B cell (primary cell): ENCODE results near the gene MRPL33. TPM values are rescaled to one million over a fixed set of nuclear protein-coding genes. Genes with fewer than 3 reads are reported as not detected.

Source experiments
- ATAC-seq: fragments of 200-7000 bp; cut with Tn5 transposase; one replicate; pipeline ENCODE4 v1.10.0; 2021; ENCODE audit warnings: low read depth, mild to moderate bottlenecking, moderate number of reproducible peaks, moderate library complexity
- CTCF ChIA-PET: fragments of 350-600 bp; sonication (Branson Sonifier 250); formaldehyde crosslinking; loops from one replicate; lab custom pipeline; 2021; ENCODE audit warnings: antibody characterized with exemption, inconsistent platforms; lab: Charles Lee
- POLR2A ChIA-PET: fragments of 350-600 bp; sonication (Branson Sonifier 250); formaldehyde crosslinking; loops from one replicate; lab custom pipeline; 2021; ENCODE audit warnings: antibody characterized with exemption; lab: Charles Lee
- DNase-seq: peaks from one replicate; pipeline ENCODE4 v3.0.0; 2013
- H2AFZ ChIP-seq: 2 replicates; pipeline ENCODE4 v1.6.1; 2012; ENCODE audit warnings: mild to moderate bottlenecking, low read depth, low read length; ENCODE audit not compliant: insufficient read depth, poor library complexity, severe bottlenecking
- H3K27ac ChIP-seq, 2 donors: 1 replicate in 1 of 2; 2 replicates in 1 of 2; pipeline ENCODE4 v1.5.1; 2012 to 2013; ENCODE audit warnings: low read length in 2 of 2, mild to moderate bottlenecking in 2 of 2, moderate library complexity in 1 of 2
- H3K27me3 ChIP-seq, 4 experiments: fragments of 200-600 bp in 1 of 4; sonication (generic) in 1 of 4; replicated peaks in 1 of 4; 1 replicate in 2 of 4; 2 replicates in 2 of 4; pipeline versions ENCODE4 v1.6.1 to v1.7.0; 2013 to 2016; ENCODE audit warnings: low read length in 3 of 4, mild to moderate bottlenecking in 2 of 4, mixed read lengths in 1 of 4, moderate library complexity in 1 of 4; ENCODE audit not compliant: insufficient read depth in 4 of 4, control insufficient read depth in 3 of 4; ENCODE audit errors: control extremely low read depth in 1 of 4
- H3K36me3 ChIP-seq, 2 experiments: replicated peaks in 1 of 2; 1 replicate in 1 of 2; 2 replicates in 1 of 2; pipeline versions ENCODE4 v1.6.1 to v1.7.1; 2013; ENCODE audit warnings: low read length in 1 of 2; ENCODE audit not compliant: insufficient read depth in 2 of 2, control insufficient read depth in 1 of 2; ENCODE audit errors: control extremely low read depth in 1 of 2, extremely low read depth in 1 of 2
- H3K4me1 ChIP-seq, 2 donors: fragments of 200-600 bp in 1 of 2; sonication (generic) in 1 of 2; 1 replicate in 1 of 2; 2 replicates in 1 of 2; pipeline versions ENCODE4 v1.5.1 to v1.6.1; 2013 to 2017; ENCODE audit warnings: low read length in 2 of 2; ENCODE audit not compliant: control insufficient read depth in 2 of 2, insufficient read depth in 2 of 2
- H3K4me2 ChIP-seq: replicated peaks from 2 replicates; pipeline ENCODE3; 2012; ENCODE audit warnings: mild to moderate bottlenecking, low read depth, low read length; ENCODE audit not compliant: poor library complexity, severe bottlenecking
- H3K4me3 ChIP-seq, 5 experiments: fragments of 200-600 bp in 1 of 5; sonication (generic) in 1 of 5; 1 replicate in 3 of 5; 2 replicates in 2 of 5; pipeline versions ENCODE4 v1.5.1 to v1.7.0; 2011 to 2016; ENCODE audit warnings: low read length in 4 of 5, mild to moderate bottlenecking in 4 of 5, low read depth in 2 of 5, control low read depth in 1 of 5, moderate library complexity in 1 of 5; ENCODE audit not compliant: insufficient read depth in 1 of 5; ENCODE audit errors: control extremely low read depth in 1 of 5, extremely low read depth in 1 of 5
- H3K79me2 ChIP-seq: fragments of 200-600 bp; sonication (generic); one replicate; pipeline ENCODE4 v1.6.0; 2016; ENCODE audit warnings: low read length; ENCODE audit not compliant: control insufficient read depth, insufficient read depth
- H3K9ac ChIP-seq: fragments of 200-600 bp; sonication (generic); 2 replicates; pipeline ENCODE4 v1.6.1; 2017; ENCODE audit warnings: mild to moderate bottlenecking, low read length, moderate library complexity
- H3K9me3 ChIP-seq, 3 donors: one replicate each; pipeline versions ENCODE4 v1.6.1 to v1.7.1; 2013; ENCODE audit warnings: low read length in 2 of 3; ENCODE audit not compliant: control insufficient read depth in 2 of 3, insufficient read depth in 1 of 3; ENCODE audit errors: control extremely low read depth in 1 of 3
- H4K20me1 ChIP-seq: 2 replicates; pipeline ENCODE4 v1.6.0; 2012; ENCODE audit warnings: mild to moderate bottlenecking, low read length; ENCODE audit not compliant: insufficient read depth, control insufficient read depth, poor library complexity, severe bottlenecking
- H3K27ac Mint-ChIP-seq: one replicate; pipeline ENCODE4 v1.8.0; 2021; ENCODE audit warnings: mixed read lengths
- H3K27me3 Mint-ChIP-seq: one replicate; pipeline ENCODE4 v1.8.0; 2021; ENCODE audit warnings: mixed read lengths
- H3K4me1 Mint-ChIP-seq: one replicate; pipeline ENCODE4 v1.8.0; 2021; ENCODE audit warnings: mixed read lengths
- H3K4me3 Mint-ChIP-seq: one replicate; pipeline ENCODE4 v1.8.0; 2021; ENCODE audit warnings: mixed read lengths
- H3K9me3 Mint-ChIP-seq: one replicate; pipeline ENCODE4 v1.8.0; 2022; ENCODE audit warnings: mixed read lengths; ENCODE audit not compliant: insufficient read depth
- CTCF ChIP-seq: fragments of 200-600 bp; IDR thresholded peaks from one replicate; pipeline ENCODE4 v1.8.0; 2022; ENCODE audit warnings: antibody characterized with exemption, mild to moderate bottlenecking
- EZH2 ChIP-seq: IDR thresholded peaks from 2 replicates; pipeline ENCODE4 v1.6.1; 2012; ENCODE audit warnings: borderline replicate concordance, low read depth, mild to moderate bottlenecking, moderate library complexity, low read length; ENCODE audit not compliant: insufficient read depth, poor library complexity, severe bottlenecking
- WGBS: methylation state at CpG from one replicate; pipeline ENCODE4 v1.1.5; 2013; ENCODE audit warnings: missing lambda C conversion rate; ENCODE audit not compliant: insufficient coverage; 5-methylcytosine and 5-hydroxymethylcytosine counted together
- intact Hi-C: fragments of 100-400 bp; cut with micrococcal nuclease; formaldehyde crosslinking; loops from one replicate; pipeline ENCODE4 v1.10.0; 2022
- polyA plus RNA-seq: library from polyadenylated mRNA; depleted of rRNA; stranded (reverse); fragments of >200 nt; gene quantifications from 2 replicates; pipeline ENCODE4 v1.2.3, GENCODE V29; 2012
- total RNA-seq, 2 donors: library from RNA; stranded (reverse); fragments of 120-200 nt in 1 of 2; gene quantifications; 1 replicate in 1 of 2; 2 replicates in 1 of 2; pipeline versions ENCODE4 v1.2.3 to v1.2.4, GENCODE V29; 2013 to 2022

The MRPL33 gene
- total and polyA plus RNA-seq, 2 donors (not counting 1 experiment from before 2014, with no cell fraction given), result 14.4 to 26.5 TPM

DNA sequence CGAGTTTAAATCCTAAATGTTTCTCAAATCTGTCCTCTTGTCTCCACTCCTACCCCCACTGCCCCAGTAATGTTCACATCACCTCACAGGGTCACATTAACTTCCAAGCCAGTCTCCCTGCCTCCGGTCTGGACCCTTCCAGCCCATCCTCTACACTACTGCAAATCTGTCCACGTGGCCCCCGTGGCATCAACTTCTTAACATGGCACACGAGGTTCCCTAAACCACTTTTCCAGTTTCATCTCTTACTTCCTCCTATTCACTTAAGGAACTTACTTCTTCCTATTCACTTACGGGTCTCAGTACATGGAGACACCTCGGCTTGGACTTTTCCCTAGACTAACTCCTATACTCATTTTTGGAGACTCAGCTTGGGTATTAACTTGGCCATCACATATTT, 27.0 kb downstream of the MRPL33 start:
- H3K27me3 Mint-ChIP-seq, result no peaks in the 10 kb centered on the region
- no peak overlapping the region for H3K27ac Mint-ChIP-seq
- no peak for TF ChIP-seq CTCF
- TF ChIP-seq EZH2, result no peak
- H3K27me3 ChIP-seq, result no peaks in the 10 kb centered on the region
- H2AFZ ChIP-seq, result no peak overlapping the region
- ChIA-PET POLR2A (no interaction called here), CTCF (no interaction called here)
- WGBS, result 88% methylated on average over 7 of the region's 7 CpGs
- ATAC-seq, result no peak
- DNase-seq, result no peak
- H3K4me3 ChIP-seq, result no peak overlapping the region
- no peaks in the 10 kb centered on the region for H3K4me1 ChIP-seq
- no peaks in the 10 kb centered on the region for H3K36me3 ChIP-seq
- intact Hi-C loops, result no loop called here
- H3K27ac ChIP-seq, result no peak overlapping the region
- no peaks in the 10 kb centered on the region for H3K4me1 Mint-ChIP-seq
- H3K9ac ChIP-seq, result no peak overlapping the region
- H4K20me1 ChIP-seq, result no peaks in the 10 kb centered on the region
- H3K9me3 Mint-ChIP-seq, result no peaks in the 10 kb centered on the region
- H3K9me3 ChIP-seq, result no peaks in the 10 kb centered on the region
- no peak overlapping the region for H3K4me2 ChIP-seq
- no peak overlapping the region for H3K4me3 Mint-ChIP-seq
- no peaks in the 10 kb centered on the region for H3K79me2 ChIP-seq

- H3K4me1 Mint-ChIP-seq, result no peaks in the 10 kb centered on the region
- no peak overlapping the region for H3K4me3 Mint-ChIP-seq
- ATAC-seq (no peak), DNase-seq (no peak)
- intact Hi-C loops, result no loop called here
- CTCF ChIA-PET, result no interaction called here
- POLR2A ChIA-PET, result no interaction called here
- Histone ChIP-seq H3K9ac (no peak overlapping the region), H2AFZ (no peak overlapping the region), H3K9me3 (no peaks in the 10 kb centered on the region), H3K27ac (no peak overlapping the region), H3K27me3 (no peaks in the 10 kb centered on the region), H3K79me2 (no peaks in the 10 kb centered on the region), H3K4me3 (no peak overlapping the region), H4K20me1 (no peaks in the 10 kb centered on the region), H3K4me1 (no peaks in the 10 kb centered on the region), H3K36me3 (no peaks in the 10 kb centered on the region), H3K4me2 (no peak overlapping the region)
- no peak for TF ChIP-seq CTCF
- no peak for TF ChIP-seq EZH2
- no peaks in the 10 kb centered on the region for H3K27me3 Mint-ChIP-seq
- H3K9me3 Mint-ChIP-seq, result no peaks in the 10 kb centered on the region
- WGBS, result 96% methylated on average over 11 of the region's 11 CpGs
- H3K27ac Mint-ChIP-seq, result no peak overlapping the region
These were observed 27.6 kb downstream of the MRPL33 start for GRCh38 chr2:27798948-27799645.
